K562 (cell line): ENCODE results near the gene POU2F3. TPM values are rescaled to one million over a fixed set of nuclear protein-coding genes. Genes with fewer than 3 reads are reported as not detected.

Source experiments
- ATAC-seq: fragments of 200-7000 bp; cut with Tn5 transposase; 3 replicates; pipeline ENCODE4 v1.9.1; 2020; ENCODE audit warnings: moderate library complexity
- BruUV-seq: library from RNA; stranded (reverse); fragments of 400-500 nt; replicated peaks from 2 replicates; lab custom pipeline; 2021; lab: Mats Ljungman, UMichigan
- CTCF ChIA-PET: fragments of 300-600 bp; formaldehyde crosslinking; extraction: SDS; loops from one replicate; lab custom pipeline; 2021; ENCODE audit warnings: low intra/inter-chr PET ratio; lab: Yijun Ruan, JAX
- POLR2A ChIA-PET: fragments of 300-600, 350-650 bp; sonication (Branson Sonifier 250); formaldehyde crosslinking; extraction: SDS; loops from one replicate; lab custom pipeline; 2021; ENCODE audit warnings: antibody characterized with exemption, inconsistent platforms; lab: Yijun Ruan, JAX
- DNase-seq, 4 experiments: peaks; one replicate each; pipeline versions ENCODE4 v3.0.0 to v3.0.0-alpha.2; 2011 to 2018; ENCODE audit warnings: low spot score in 3 of 4, mixed read lengths in 3 of 4; ENCODE audit errors: extremely low read depth in 1 of 4
- FAIRE-seq: peaks from 2 replicates; lab custom pipeline; 2011; peaks lifted over from hg19 to GRCh38; lab: Jason Lieb, UNC
- H2AFZ ChIP-seq: 2 replicates; pipeline ENCODE4 v1.6.0; 2011; ENCODE audit warnings: low read depth, low read length, control low read depth, inconsistent platforms
- H3K27ac ChIP-seq: fragments of 200-600 bp; 3 replicates; pipeline ENCODE4 v1.8.0; 2011; ENCODE audit warnings: low read depth, mild to moderate bottlenecking, control low read depth, inconsistent platforms, low read length, moderate library complexity, mixed read lengths; ENCODE audit errors: extremely low read depth
- H3K27me3 ChIP-seq, 2 experiments: fragments of 300-600 bp in 1 of 2; 2 replicates in 1 of 2; 3 replicates in 1 of 2; pipeline versions ENCODE4 v1.6.0 to v1.8.0; 2011; ENCODE audit warnings: inconsistent platforms in 2 of 2, low read length in 2 of 2, mild to moderate bottlenecking in 1 of 2, mixed read lengths in 1 of 2, moderate library complexity in 1 of 2; ENCODE audit not compliant: control insufficient read depth in 2 of 2, insufficient read depth in 2 of 2
- H3K36me3 ChIP-seq: fragments of 300-600 bp; 3 replicates; pipeline ENCODE4 v1.8.0; 2011; ENCODE audit warnings: mild to moderate bottlenecking, low read length, inconsistent platforms; ENCODE audit not compliant: control insufficient read depth, insufficient read depth
- H3K4me1 ChIP-seq, 2 experiments: fragments of 200-600 bp in 1 of 2; replicated peaks in 1 of 2; 2 replicates in 1 of 2; 3 replicates in 1 of 2; pipeline versions ENCODE4 v1.5.1 to v1.8.0; 2011; ENCODE audit warnings: inconsistent platforms in 2 of 2, low read length in 2 of 2, mild to moderate bottlenecking in 1 of 2, mixed read lengths in 1 of 2, moderate library complexity in 1 of 2; ENCODE audit not compliant: control insufficient read depth in 2 of 2, insufficient read depth in 2 of 2
- H3K4me2 ChIP-seq: 2 replicates; pipeline ENCODE4 v1.6.1; 2011; ENCODE audit warnings: low read length, control low read depth, inconsistent platforms, mixed read lengths; ENCODE audit not compliant: insufficient read depth
- H3K4me3 ChIP-seq: fragments of 200-600 bp; sonication (generic), shearing (Covaris generic); 2 replicates; pipeline ENCODE4 v1.5.1; 2016; ENCODE audit warnings: control low read depth, inconsistent platforms
- H3K79me2 ChIP-seq: fragments of 200-600 bp; 3 replicates; pipeline ENCODE4 v1.8.0; 2011; ENCODE audit warnings: low read length, inconsistent platforms; ENCODE audit not compliant: control insufficient read depth, insufficient read depth
- H3K9ac ChIP-seq, 2 experiments: 2 replicates each; pipeline versions ENCODE4 v1.6.0 to v1.6.1; 2011; ENCODE audit warnings: low read depth in 2 of 2, low read length in 2 of 2, control low read depth in 1 of 2, inconsistent platforms in 1 of 2, mild to moderate bottlenecking in 1 of 2, mixed read lengths in 1 of 2; ENCODE audit not compliant: insufficient read depth in 1 of 2
- H3K9me1 ChIP-seq: one replicate; pipeline ENCODE4 v1.6.0; 2011; ENCODE audit warnings: inconsistent platforms, mild to moderate bottlenecking, low read length, moderate library complexity; ENCODE audit not compliant: control insufficient read depth, insufficient read depth
- H3K9me3 ChIP-seq: replicated peaks from 2 replicates; pipeline ENCODE4 v1.5.1; 2011; ENCODE audit warnings: low read depth, low read length, inconsistent platforms; ENCODE audit not compliant: control insufficient read depth, insufficient read depth
- H4K20me1 ChIP-seq: replicated peaks from 2 replicates; pipeline ENCODE4 v1.6.1; 2011; ENCODE audit warnings: low read length, inconsistent platforms, mixed read lengths; ENCODE audit not compliant: control insufficient read depth, insufficient read depth
- CXXC5 ChIP-seq: fragments of 250-450 bp; sonication (Bioruptor Pico); IDR thresholded peaks from 2 replicates; pipeline ENCODE4 v1.8.0; 2022; ENCODE audit warnings: inconsistent platforms, mild to moderate bottlenecking, moderate library complexity
- ESRRA ChIP-seq: fragments of 450-650 bp; IDR thresholded peaks from 2 replicates; pipeline ENCODE4 v1.6.1; 2014; ENCODE audit warnings: low read depth, mild to moderate bottlenecking, moderate library complexity, borderline replicate concordance
- HDAC6 ChIP-seq: IDR thresholded peaks from 2 replicates; pipeline ENCODE4 v1.6.1; 2012; ENCODE audit warnings: low read depth, mild to moderate bottlenecking, control low read depth, inconsistent platforms, low read length, moderate library complexity
- HNRNPUL1 ChIP-seq: fragments of 200-400 bp; formaldehyde crosslinking; IDR thresholded peaks from 2 replicates; pipeline ENCODE4 v1.6.1; 2017; ENCODE audit warnings: low read length
- KDM1A ChIP-seq, 2 experiments: fragments of 450-650 bp; IDR thresholded peaks; 2 replicates each; pipeline ENCODE4 v1.6.1; 2016; ENCODE audit warnings: mild to moderate bottlenecking in 2 of 2
- TAF7 ChIP-seq: fragments of 450-650 bp; IDR thresholded peaks from 2 replicates; pipeline ENCODE4 v1.6.1; 2016; ENCODE audit warnings: missing genetic modification characterization, missing compliant biosample characterization
- ZBTB17 ChIP-seq: fragments of 450-650 bp; formaldehyde crosslinking; IDR thresholded peaks from 2 replicates; pipeline ENCODE4 v1.4.0; 2020; ENCODE audit warnings: mild to moderate bottlenecking
- ZNF507 ChIP-seq: conservative IDR thresholded peaks from 2 replicates; pipeline ENCODE4 v1.6.1; 2017; ENCODE audit warnings: missing genetic modification characterization, missing compliant biosample characterization
- WGBS: fragments of 100-300 bp; shearing (Covaris generic); methylation state at CpG from one replicate; pipeline ENCODE4 v1.1.6; 2016; ENCODE audit warnings: low coverage, mixed read lengths; ENCODE audit not compliant: insufficient coverage; ENCODE audit errors: missing lambda C conversion rate; 5-methylcytosine and 5-hydroxymethylcytosine counted together
- in situ Hi-C: fragments of 300-500 bp; cut with MboI; formaldehyde crosslinking; loops from 4 replicates; pipeline ENCODE4 v1.15.0; 2018; ENCODE audit warnings: inconsistent platforms, mixed read lengths
- intact Hi-C: fragments of 100-400 bp; cut with micrococcal nuclease; formaldehyde crosslinking; loops from 2 replicates; pipeline ENCODE4 v1.14.2; 2022
- polyA plus RNA-seq, 8 experiments: library from polyadenylated mRNA; depleted of rRNA in 4 of 8; stranded (reverse) in 5 of 8; unstranded in 3 of 8; fragments of >200 nt; fragmentation: Nextera tagmentation in 2 of 8; fragmentation: Illumina TruSeq in 1 of 8; extraction: Ambion mirVana in 2 of 8; extraction: Trizol in 1 of 8; gene quantifications; 2 replicates each; pipeline versions ENCODE4 v1.2.1 to v1.2.3, GENCODE V29; 2011 to 2014; ENCODE audit warnings: inconsistent platforms in 1 of 8, missing spikeins in 1 of 8
- total RNA-seq, 7 experiments: library from RNA; depleted of rRNA in 6 of 7; stranded (reverse); fragments of >200 nt in 6 of 7; fragmentation: Illumina TruSeq in 2 of 7; extraction: Trizol in 2 of 7; gene quantifications; 2 replicates each; pipeline versions ENCODE4 v1.2.1 to v1.2.3, GENCODE V29; 2011 to 2021; ENCODE audit warnings: low replicate concordance in 1 of 7
- TF ChIP-seq, protein P1 (sequence below): fragments of 250-450 bp; sonication (Bioruptor Pico); IDR thresholded peaks from 2 replicates; pipeline ENCODE4 v1.4.0; 2020; ENCODE audit warnings: mild to moderate bottlenecking, moderate library complexity
- TF ChIP-seq, protein P2 (sequence below): sonication (generic); formaldehyde crosslinking; IDR thresholded peaks from 2 replicates; pipeline ENCODE4 v1.8.0; 2023; ENCODE audit warnings: mild to moderate bottlenecking, missing genetic modification reagents
- TF ChIP-seq, protein P3 (sequence below): fragments of 250-450 bp; sonication (Bioruptor Pico); IDR thresholded peaks from 2 replicates; pipeline ENCODE4 v1.5.0; 2021

The POU2F3 gene
- total and polyA plus RNA-seq, 9 of the 15 experiments (the other 6 are each of a cell fraction or from before 2014, with no cell fraction given) = not detected

DNA sequence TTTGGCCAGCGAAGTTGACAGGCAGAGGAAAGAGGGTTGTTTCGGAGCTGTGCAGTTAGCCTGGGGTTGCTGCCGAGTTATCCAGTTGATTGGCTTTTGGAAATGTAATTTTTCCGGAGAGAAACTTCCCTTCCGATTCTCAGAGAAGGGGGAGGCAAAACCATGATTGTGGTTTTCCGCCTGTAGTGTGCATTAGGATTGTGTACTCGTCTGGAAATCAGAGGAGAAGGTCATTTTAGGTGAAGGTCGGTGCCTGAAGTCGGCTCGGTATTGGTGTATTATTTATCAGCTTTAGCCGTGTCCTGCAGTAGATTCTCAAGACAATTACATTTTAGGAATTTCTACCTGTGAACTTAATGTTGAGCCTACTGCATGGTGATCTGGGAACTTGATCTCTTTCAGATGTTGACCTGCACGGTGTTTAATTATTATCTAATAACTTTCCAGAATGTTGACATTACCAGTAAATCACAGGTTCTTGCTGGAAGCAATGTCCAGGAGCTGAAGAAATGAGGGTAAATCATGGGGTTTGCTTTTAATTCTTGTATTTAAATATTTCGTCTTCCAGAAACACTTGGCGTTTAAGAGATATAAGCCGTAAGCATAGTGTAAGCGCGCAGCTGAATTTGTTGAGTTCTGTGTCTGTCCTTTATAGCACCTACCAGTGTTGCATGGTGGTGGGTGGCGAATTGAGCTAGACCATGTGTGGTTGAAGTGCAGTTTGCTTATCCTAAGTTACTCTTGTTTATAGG, 97.6 kb downstream of the POU2F3 start:
- H3K4me1 ChIP-seq = peaks cover 13 to 33% of the 10 kb centered on the region in 2 experiments; a peak in 4 of 5 replicates
- BruUV-seq = no TSS peak
- POLR2A ChIA-PET = interaction anchor here (0.6 to 1.6 kb wide), 9 partner anchors 16 to 116 kb away, joined by 3 to 5 read pairs (median 3); no protein-coding TSS in a partner anchor
- intact Hi-C loops (loop anchor here (5.0 to 10.0 kb wide), 3 partner anchors 50 to 347 kb away; no protein-coding TSS in a partner anchor), in situ Hi-C loops (loop anchor here (5.0 kb wide), 1 partner anchor 165 kb away; no protein-coding TSS in a partner anchor)
- peak overlapping the region; percentile 85 to 95 for H3K9ac ChIP-seq
- H3K4me3 ChIP-seq = peak overlapping the region; percentile 72
- peak; percentile 55 for ATAC-seq
- no peaks in the 10 kb centered on the region for H3K27me3 ChIP-seq
- peak overlapping the region; percentile 84 for H3K27ac ChIP-seq
- peak overlapping the region; percentile 98 for H3K4me2 ChIP-seq
- peaks cover 62% of the 10 kb centered on the region for H3K79me2 ChIP-seq
- H4K20me1 ChIP-seq = peaks cover 11% of the 10 kb centered on the region; the same call in 1 of the 2 replicates
- H3K36me3 ChIP-seq = no peaks in the 10 kb centered on the region
- peak; percentile 46 for FAIRE-seq
- peak in 1 of 4 experiments; percentile 56 for DNase-seq
- WGBS = under 1% methylated on average over 18 of the region's 18 CpGs
- H3K9me3 ChIP-seq = no peaks in the 10 kb centered on the region
- CTCF ChIA-PET = no interaction called here
- H3K9me1 ChIP-seq = no peaks in the 10 kb centered on the region
- no peak overlapping the region for H2AFZ ChIP-seq
- TF ChIP-seq ZBTB17 (CRISPR knock-in tag) (no peak), HNRNPUL1 (no peak), ZNF507 (tag) (no peak), ESRRA (peak; percentile 86), HDAC6 (no peak), CXXC5 (CRISPR knock-in tag) (0 out of 2 replicates have a peak, but pooled peaks have one; percentile 9), TAF7 (no peak), KDM1A (IDR thresholded peaks at IDR 0.05) (peak; percentile 35 to 61; a peak in 3 of 4 replicates)
- TF ChIP-seq, protein P1, sequence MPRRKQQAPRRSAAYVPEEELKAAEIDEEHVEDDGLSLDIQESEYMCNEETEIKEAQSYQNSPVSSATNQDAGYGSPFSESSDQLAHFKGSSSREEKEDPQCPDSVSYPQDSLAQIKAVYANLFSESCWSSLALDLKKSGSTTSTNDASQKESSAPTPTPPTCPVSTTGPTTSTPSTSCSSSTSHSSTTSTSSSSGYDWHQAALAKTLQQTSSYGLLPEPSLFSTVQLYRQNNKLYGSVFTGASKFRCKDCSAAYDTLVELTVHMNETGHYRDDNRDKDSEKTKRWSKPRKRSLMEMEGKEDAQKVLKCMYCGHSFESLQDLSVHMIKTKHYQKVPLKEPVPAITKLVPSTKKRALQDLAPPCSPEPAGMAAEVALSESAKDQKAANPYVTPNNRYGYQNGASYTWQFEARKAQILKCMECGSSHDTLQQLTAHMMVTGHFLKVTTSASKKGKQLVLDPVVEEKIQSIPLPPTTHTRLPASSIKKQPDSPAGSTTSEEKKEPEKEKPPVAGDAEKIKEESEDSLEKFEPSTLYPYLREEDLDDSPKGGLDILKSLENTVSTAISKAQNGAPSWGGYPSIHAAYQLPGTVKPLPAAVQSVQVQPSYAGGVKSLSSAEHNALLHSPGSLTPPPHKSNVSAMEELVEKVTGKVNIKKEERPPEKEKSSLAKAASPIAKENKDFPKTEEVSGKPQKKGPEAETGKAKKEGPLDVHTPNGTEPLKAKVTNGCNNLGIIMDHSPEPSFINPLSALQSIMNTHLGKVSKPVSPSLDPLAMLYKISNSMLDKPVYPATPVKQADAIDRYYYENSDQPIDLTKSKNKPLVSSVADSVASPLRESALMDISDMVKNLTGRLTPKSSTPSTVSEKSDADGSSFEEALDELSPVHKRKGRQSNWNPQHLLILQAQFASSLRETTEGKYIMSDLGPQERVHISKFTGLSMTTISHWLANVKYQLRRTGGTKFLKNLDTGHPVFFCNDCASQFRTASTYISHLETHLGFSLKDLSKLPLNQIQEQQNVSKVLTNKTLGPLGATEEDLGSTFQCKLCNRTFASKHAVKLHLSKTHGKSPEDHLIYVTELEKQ = no peak
- TF ChIP-seq, protein P2, sequence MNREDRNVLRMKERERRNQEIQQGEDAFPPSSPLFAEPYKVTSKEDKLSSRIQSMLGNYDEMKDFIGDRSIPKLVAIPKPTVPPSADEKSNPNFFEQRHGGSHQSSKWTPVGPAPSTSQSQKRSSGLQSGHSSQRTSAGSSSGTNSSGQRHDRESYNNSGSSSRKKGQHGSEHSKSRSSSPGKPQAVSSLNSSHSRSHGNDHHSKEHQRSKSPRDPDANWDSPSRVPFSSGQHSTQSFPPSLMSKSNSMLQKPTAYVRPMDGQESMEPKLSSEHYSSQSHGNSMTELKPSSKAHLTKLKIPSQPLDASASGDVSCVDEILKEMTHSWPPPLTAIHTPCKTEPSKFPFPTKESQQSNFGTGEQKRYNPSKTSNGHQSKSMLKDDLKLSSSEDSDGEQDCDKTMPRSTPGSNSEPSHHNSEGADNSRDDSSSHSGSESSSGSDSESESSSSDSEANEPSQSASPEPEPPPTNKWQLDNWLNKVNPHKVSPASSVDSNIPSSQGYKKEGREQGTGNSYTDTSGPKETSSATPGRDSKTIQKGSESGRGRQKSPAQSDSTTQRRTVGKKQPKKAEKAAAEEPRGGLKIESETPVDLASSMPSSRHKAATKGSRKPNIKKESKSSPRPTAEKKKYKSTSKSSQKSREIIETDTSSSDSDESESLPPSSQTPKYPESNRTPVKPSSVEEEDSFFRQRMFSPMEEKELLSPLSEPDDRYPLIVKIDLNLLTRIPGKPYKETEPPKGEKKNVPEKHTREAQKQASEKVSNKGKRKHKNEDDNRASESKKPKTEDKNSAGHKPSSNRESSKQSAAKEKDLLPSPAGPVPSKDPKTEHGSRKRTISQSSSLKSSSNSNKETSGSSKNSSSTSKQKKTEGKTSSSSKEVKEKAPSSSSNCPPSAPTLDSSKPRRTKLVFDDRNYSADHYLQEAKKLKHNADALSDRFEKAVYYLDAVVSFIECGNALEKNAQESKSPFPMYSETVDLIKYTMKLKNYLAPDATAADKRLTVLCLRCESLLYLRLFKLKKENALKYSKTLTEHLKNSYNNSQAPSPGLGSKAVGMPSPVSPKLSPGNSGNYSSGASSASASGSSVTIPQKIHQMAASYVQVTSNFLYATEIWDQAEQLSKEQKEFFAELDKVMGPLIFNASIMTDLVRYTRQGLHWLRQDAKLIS (CRISPR knock-in tag) = no peak
- TF ChIP-seq, protein P3, sequence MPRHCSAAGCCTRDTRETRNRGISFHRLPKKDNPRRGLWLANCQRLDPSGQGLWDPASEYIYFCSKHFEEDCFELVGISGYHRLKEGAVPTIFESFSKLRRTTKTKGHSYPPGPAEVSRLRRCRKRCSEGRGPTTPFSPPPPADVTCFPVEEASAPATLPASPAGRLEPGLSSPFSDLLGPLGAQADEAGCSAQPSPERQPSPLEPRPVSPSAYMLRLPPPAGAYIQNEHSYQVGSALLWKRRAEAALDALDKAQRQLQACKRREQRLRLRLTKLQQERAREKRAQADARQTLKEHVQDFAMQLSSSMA (CRISPR knock-in tag) = no peak
